GM23338 (cell line): ENCODE measurements around the gene CTDSP2. TPM values are rescaled to one million over a fixed set of nuclear protein-coding genes. Genes with fewer than 3 reads are reported as not detected.

Experiments used
- ATAC-seq: fragments of 200-7000 bp; cut with Tn5 transposase; 3 replicates; pipeline ENCODE4 v1.9.1; 2020
- DNase-seq: peaks from one replicate; pipeline ENCODE4 v3.0.0-alpha.2; 2015; ENCODE audit warnings: low spot score
- H2AFZ ChIP-seq: fragments of 200-600 bp; sonication (generic); 2 replicates; pipeline ENCODE4 v1.8.0; 2016; ENCODE audit warnings: antibody characterized with exemption, mild to moderate bottlenecking, moderate library complexity
- H3F3A ChIP-seq: fragments of 200-600 bp; sonication (generic); replicated peaks from 2 replicates; pipeline ENCODE4 v1.8.0; 2017; ENCODE audit warnings: antibody characterized with exemption, mixed run types, low read depth
- H3K27ac ChIP-seq: fragments of 200-600 bp; sonication (generic); 2 replicates; pipeline ENCODE4 v1.6.1; 2016; ENCODE audit warnings: low read depth
- H3K27me3 ChIP-seq: fragments of 200-600 bp; sonication (generic); 2 replicates; pipeline ENCODE4 v1.8.0; 2016; ENCODE audit warnings: mild to moderate bottlenecking, mixed run types, moderate library complexity; ENCODE audit not compliant: insufficient read depth
- H3K36me3 ChIP-seq: fragments of 200-600 bp; sonication (generic); 2 replicates; pipeline ENCODE4 v1.8.0; 2016; ENCODE audit warnings: mild to moderate bottlenecking; ENCODE audit not compliant: insufficient read depth
- H3K4me1 ChIP-seq: fragments of 200-600 bp; sonication (generic); 2 replicates; pipeline ENCODE4 v1.8.0; 2016; ENCODE audit warnings: mild to moderate bottlenecking, moderate library complexity; ENCODE audit not compliant: insufficient read depth
- H3K4me2 ChIP-seq: fragments of 200-600 bp; sonication (generic); 2 replicates; pipeline ENCODE4 v1.7.1; 2017; ENCODE audit warnings: mixed run types
- H3K4me3 ChIP-seq: fragments of 200-600 bp; sonication (generic); 2 replicates; pipeline ENCODE4 v1.6.1; 2016; ENCODE audit warnings: mixed run types
- H3K79me2 ChIP-seq: fragments of 200-600 bp; sonication (generic); replicated peaks from 2 replicates; pipeline ENCODE4 v1.8.0; 2017; ENCODE audit warnings: mild to moderate bottlenecking; ENCODE audit not compliant: insufficient read depth
- H3K9me2 ChIP-seq: fragments of 200-600 bp; sonication (generic); 2 replicates; pipeline ENCODE4 v1.8.0; 2017; ENCODE audit not compliant: insufficient read depth
- H4K20me1 ChIP-seq: fragments of 200-600 bp; sonication (generic); replicated peaks from 2 replicates; pipeline ENCODE4 v1.8.0; 2017; ENCODE audit warnings: mild to moderate bottlenecking; ENCODE audit not compliant: insufficient read depth
- H3K27ac Mint-ChIP-seq: 2 replicates; pipeline ENCODE4 v1.8.0; 2020; ENCODE audit warnings: inconsistent platforms, mild to moderate bottlenecking, moderate library complexity, mixed read lengths
- H3K27me3 Mint-ChIP-seq: 3 replicates; pipeline ENCODE4 v1.8.0; 2022; ENCODE audit warnings: low read depth, mild to moderate bottlenecking, moderate library complexity, mixed read lengths, inconsistent platforms; ENCODE audit not compliant: insufficient read depth, poor library complexity
- H3K36me3 Mint-ChIP-seq: 3 replicates; pipeline ENCODE4 v1.8.0; 2021; ENCODE audit warnings: low read depth, mild to moderate bottlenecking, inconsistent platforms, moderate library complexity, mixed read lengths
- H3K4me1 Mint-ChIP-seq: 3 replicates; pipeline ENCODE4 v1.8.0; 2020; ENCODE audit warnings: mild to moderate bottlenecking, inconsistent platforms, mixed read lengths
- H3K4me3 Mint-ChIP-seq: 3 replicates; pipeline ENCODE4 v1.8.0; 2021; ENCODE audit warnings: moderate library complexity, mild to moderate bottlenecking, inconsistent platforms, mixed read lengths
- H3K9me3 Mint-ChIP-seq: 3 replicates; pipeline ENCODE4 v1.8.0; 2020; ENCODE audit warnings: moderate library complexity, mild to moderate bottlenecking, inconsistent platforms, mixed read lengths
- CREB1 ChIP-seq: fragments of 250-450 bp; sonication (Bioruptor Pico); IDR thresholded peaks from 2 replicates; pipeline ENCODE4 v1.5.0; 2020; ENCODE audit warnings: low read depth, mild to moderate bottlenecking, moderate library complexity
- EZH2 ChIP-seq: fragments of 200-600 bp; sonication (generic); IDR thresholded peaks from one replicate; pipeline ENCODE4 v1.8.0; 2017; ENCODE audit warnings: antibody characterized with exemption, mild to moderate bottlenecking, low read depth; ENCODE audit not compliant: unreplicated experiment
- EZH2phosphoT487 ChIP-seq: fragments of 200-600 bp; sonication (generic); IDR thresholded peaks from one replicate; pipeline ENCODE4 v1.8.1; 2018; ENCODE audit warnings: antibody characterized with exemption; ENCODE audit not compliant: unreplicated experiment
- JUNB ChIP-seq: IDR thresholded peaks from one replicate; pipeline ENCODE4 v1.6.1; 2016; ENCODE audit warnings: antibody characterized with exemption; ENCODE audit not compliant: unreplicated experiment
- NANOG ChIP-seq: IDR thresholded peaks from 2 replicates; pipeline ENCODE4 v1.6.1; 2016; ENCODE audit warnings: antibody characterized with exemption, borderline replicate concordance
- POLR2AphosphoS5 ChIP-seq: IDR thresholded peaks from 2 replicates; pipeline ENCODE4 v1.6.1; 2016; ENCODE audit warnings: antibody characterized with exemption, low read depth
- STAT1 ChIP-seq: IDR thresholded peaks from one replicate; pipeline ENCODE4 v1.6.1; 2016; ENCODE audit warnings: antibody characterized with exemption; ENCODE audit not compliant: unreplicated experiment
- ZNF114 ChIP-seq: fragments of 250-450 bp; sonication (Bioruptor Pico); IDR thresholded peaks from 2 replicates; pipeline ENCODE4 v1.5.0; 2020; ENCODE audit warnings: mild to moderate bottlenecking, moderate library complexity
- ZNF331 ChIP-seq: fragments of 250-450 bp; sonication (Bioruptor Pico); IDR thresholded peaks from 2 replicates; pipeline ENCODE4 v1.5.0; 2020; ENCODE audit warnings: low read depth, mild to moderate bottlenecking, moderate library complexity
- polyA plus RNA-seq: library from polyadenylated mRNA; unstranded; fragments of >200 nt; fragmentation: Nextera tagmentation; extraction: Ambion mirVana; gene quantifications from 2 replicates; pipeline ENCODE4 v1.2.1, GENCODE V29; 2016
- total RNA-seq: library from RNA; depleted of rRNA; stranded (reverse); fragments of >200 nt; shearing (Covaris generic); gene quantifications from 2 replicates; pipeline ENCODE4 v1.2.3, GENCODE V29; 2014
- TF ChIP-seq, protein P1 (sequence below): fragments of 250-450 bp; sonication (Bioruptor Pico); IDR thresholded peaks from 2 replicates; pipeline ENCODE4 v1.5.0; 2020; ENCODE audit warnings: mild to moderate bottlenecking, moderate library complexity
- TF ChIP-seq, protein P2 (sequence below), 2 experiments: fragments of 200-600 bp in 1 of 2; sonication (generic) in 1 of 2; conservative IDR thresholded peaks; 2 replicates each; pipeline versions ENCODE4 v1.5.1 to v1.6.1; 2016 to 2017; ENCODE audit warnings: antibody characterized with exemption in 2 of 2, low read depth in 2 of 2, mild to moderate bottlenecking in 2 of 2, moderate library complexity in 1 of 2
- TF ChIP-seq, protein P3 (sequence below): IDR thresholded peaks from one replicate; pipeline ENCODE4 v1.6.1; 2018; ENCODE audit warnings: antibody characterized with exemption; ENCODE audit not compliant: unreplicated experiment
- TF ChIP-seq, protein P4 (sequence below): IDR thresholded peaks from 2 replicates; pipeline ENCODE4 v1.6.1; 2016; ENCODE audit warnings: antibody characterized with exemption

CTDSP2 gene
- total and polyA plus RNA-seq, 2 experiments from 2014 or later: 22.8 to 81.9 TPM

DNA sequence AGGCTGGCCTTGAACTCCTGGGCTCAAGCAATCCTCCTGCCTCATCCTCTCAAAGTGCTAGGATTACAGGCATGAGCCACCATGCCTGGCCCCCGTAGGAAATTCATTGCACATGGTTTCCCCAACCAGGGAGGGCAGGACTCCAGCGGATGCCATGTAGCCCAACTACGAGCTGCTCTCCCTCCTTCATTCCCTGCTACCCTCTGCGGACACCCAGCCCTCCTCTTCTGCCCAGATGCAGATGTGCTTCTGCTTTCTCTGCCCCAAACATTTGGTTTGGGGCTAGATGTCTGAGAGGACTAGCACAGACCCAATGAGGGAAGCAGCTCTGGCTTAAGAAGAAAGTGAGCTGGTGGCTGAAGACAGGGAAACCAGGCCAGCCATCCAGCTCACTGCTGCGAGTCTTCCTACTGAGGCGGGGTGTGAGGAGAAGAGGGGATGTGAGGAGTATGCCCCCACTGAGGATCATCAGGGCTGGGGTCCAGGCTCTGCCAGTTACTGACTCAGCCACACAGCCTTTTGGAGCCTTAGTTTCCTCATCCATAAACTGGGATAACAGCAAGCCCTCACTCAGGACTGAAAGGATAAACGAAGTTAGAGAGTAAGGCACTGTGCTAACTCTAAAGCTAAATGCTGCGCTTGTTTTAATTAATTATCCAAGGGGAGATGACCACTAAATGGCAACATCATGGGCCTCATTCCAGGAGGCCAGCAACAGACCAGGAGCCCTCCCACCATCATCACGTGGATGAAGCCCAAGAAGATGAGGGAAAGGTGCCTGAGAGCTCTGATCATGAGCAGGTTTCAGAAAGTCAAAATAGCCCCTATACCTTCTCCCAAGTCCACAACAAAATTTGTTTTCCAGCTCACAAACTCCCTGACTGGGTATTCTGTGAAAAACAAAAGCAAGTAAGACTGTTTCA is 10.9 kb downstream of the CTDSP2 start:
- Mint-ChIP-seq H3K36me3 (no peaks in the 10 kb centered on the region), H3K9me3 (no peaks in the 10 kb centered on the region), H3K4me3 (peak overlapping the region; percentile 29; the same call in 2 of the 3 replicates), H3K27me3 (peaks cover 13% of the 10 kb centered on the region), H3K4me1 (peaks cover 82% of the 10 kb centered on the region), H3K27ac (peak overlapping the region; percentile 95)
- Histone ChIP-seq H3K27me3 (no peaks in the 10 kb centered on the region), H3K9me2 (no peaks in the 10 kb centered on the region), H4K20me1 (peaks cover 27% of the 10 kb centered on the region), H3K27ac (peak overlapping the region; percentile 88; the same call in 1 of the 2 replicates), H3K79me2 (peaks cover 97% of the 10 kb centered on the region), H3K4me2 (peak overlapping the region; percentile 42), H3K4me1 (peaks cover 82% of the 10 kb centered on the region), H3K4me3 (peak overlapping the region; percentile 29; the same call in 1 of the 2 replicates), H3K36me3 (no peaks in the 10 kb centered on the region), H2AFZ (no peak overlapping the region), H3F3A (peaks cover 17% of the 10 kb centered on the region)
- no peak for ATAC-seq
- DNase-seq: no peak
- TF ChIP-seq ZNF114 (CRISPR knock-in tag) (no peak), NANOG (no peak), JUNB (no peak), STAT1 (no peak), EZH2 (no peak), EZH2phosphoT487 (no peak), ZNF331 (CRISPR knock-in tag) (no peak), CREB1 (CRISPR knock-in tag) (no peak), POLR2AphosphoS5 (no peak)
- TF ChIP-seq, protein P1, sequence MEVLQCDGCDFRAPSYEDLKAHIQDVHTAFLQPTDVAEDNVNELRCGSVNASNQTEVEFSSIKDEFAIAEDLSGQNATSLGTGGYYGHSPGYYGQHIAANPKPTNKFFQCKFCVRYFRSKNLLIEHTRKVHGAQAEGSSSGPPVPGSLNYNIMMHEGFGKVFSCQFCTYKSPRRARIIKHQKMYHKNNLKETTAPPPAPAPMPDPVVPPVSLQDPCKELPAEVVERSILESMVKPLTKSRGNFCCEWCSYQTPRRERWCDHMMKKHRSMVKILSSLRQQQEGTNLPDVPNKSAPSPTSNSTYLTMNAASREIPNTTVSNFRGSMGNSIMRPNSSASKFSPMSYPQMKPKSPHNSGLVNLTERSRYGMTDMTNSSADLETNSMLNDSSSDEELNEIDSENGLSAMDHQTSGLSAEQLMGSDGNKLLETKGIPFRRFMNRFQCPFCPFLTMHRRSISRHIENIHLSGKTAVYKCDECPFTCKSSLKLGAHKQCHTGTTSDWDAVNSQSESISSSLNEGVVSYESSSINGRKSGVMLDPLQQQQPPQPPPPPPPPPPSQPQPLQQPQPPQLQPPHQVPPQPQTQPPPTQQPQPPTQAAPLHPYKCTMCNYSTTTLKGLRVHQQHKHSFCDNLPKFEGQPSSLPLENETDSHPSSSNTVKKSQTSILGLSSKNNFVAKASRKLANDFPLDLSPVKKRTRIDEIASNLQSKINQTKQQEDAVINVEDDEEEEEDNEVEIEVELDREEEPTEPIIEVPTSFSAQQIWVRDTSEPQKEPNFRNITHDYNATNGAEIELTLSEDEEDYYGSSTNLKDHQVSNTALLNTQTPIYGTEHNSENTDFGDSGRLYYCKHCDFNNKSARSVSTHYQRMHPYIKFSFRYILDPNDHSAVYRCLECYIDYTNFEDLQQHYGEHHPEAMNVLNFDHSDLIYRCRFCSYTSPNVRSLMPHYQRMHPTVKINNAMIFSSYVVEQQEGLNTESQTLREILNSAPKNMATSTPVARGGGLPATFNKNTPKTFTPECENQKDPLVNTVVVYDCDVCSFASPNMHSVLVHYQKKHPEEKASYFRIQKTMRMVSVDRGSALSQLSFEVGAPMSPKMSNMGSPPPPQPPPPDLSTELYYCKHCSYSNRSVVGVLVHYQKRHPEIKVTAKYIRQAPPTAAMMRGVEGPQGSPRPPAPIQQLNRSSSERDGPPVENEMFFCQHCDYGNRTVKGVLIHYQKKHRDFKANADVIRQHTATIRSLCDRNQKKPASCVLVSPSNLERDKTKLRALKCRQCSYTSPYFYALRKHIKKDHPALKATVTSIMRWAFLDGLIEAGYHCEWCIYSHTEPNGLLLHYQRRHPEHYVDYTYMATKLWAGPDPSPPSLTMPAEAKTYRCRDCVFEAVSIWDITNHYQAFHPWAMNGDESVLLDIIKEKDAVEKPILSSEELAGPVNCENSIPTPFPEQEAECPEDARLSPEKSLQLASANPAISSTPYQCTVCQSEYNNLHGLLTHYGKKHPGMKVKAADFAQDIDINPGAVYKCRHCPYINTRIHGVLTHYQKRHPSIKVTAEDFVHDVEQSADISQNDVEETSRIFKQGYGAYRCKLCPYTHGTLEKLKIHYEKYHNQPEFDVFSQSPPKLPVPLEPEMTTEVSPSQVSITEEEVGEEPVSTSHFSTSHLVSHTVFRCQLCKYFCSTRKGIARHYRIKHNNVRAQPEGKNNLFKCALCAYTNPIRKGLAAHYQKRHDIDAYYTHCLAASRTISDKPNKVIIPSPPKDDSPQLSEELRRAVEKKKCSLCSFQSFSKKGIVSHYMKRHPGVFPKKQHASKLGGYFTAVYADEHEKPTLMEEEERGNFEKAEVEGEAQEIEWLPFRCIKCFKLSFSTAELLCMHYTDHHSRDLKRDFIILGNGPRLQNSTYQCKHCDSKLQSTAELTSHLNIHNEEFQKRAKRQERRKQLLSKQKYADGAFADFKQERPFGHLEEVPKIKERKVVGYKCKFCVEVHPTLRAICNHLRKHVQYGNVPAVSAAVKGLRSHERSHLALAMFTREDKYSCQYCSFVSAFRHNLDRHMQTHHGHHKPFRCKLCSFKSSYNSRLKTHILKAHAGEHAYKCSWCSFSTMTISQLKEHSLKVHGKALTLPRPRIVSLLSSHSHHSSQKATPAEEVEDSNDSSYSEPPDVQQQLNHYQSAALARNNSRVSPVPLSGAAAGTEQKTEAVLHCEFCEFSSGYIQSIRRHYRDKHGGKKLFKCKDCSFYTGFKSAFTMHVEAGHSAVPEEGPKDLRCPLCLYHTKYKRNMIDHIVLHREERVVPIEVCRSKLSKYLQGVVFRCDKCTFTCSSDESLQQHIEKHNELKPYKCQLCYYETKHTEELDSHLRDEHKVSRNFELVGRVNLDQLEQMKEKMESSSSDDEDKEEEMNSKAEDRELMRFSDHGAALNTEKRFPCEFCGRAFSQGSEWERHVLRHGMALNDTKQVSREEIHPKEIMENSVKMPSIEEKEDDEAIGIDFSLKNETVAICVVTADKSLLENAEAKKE: no peak
- TF ChIP-seq, protein P2, sequence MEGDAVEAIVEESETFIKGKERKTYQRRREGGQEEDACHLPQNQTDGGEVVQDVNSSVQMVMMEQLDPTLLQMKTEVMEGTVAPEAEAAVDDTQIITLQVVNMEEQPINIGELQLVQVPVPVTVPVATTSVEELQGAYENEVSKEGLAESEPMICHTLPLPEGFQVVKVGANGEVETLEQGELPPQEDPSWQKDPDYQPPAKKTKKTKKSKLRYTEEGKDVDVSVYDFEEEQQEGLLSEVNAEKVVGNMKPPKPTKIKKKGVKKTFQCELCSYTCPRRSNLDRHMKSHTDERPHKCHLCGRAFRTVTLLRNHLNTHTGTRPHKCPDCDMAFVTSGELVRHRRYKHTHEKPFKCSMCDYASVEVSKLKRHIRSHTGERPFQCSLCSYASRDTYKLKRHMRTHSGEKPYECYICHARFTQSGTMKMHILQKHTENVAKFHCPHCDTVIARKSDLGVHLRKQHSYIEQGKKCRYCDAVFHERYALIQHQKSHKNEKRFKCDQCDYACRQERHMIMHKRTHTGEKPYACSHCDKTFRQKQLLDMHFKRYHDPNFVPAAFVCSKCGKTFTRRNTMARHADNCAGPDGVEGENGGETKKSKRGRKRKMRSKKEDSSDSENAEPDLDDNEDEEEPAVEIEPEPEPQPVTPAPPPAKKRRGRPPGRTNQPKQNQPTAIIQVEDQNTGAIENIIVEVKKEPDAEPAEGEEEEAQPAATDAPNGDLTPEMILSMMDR (conservative IDR thresholded peaks at IDR 0.05; ENCODE audit: low read depth in 2 of 2): no peak
- TF ChIP-seq, protein P3, sequence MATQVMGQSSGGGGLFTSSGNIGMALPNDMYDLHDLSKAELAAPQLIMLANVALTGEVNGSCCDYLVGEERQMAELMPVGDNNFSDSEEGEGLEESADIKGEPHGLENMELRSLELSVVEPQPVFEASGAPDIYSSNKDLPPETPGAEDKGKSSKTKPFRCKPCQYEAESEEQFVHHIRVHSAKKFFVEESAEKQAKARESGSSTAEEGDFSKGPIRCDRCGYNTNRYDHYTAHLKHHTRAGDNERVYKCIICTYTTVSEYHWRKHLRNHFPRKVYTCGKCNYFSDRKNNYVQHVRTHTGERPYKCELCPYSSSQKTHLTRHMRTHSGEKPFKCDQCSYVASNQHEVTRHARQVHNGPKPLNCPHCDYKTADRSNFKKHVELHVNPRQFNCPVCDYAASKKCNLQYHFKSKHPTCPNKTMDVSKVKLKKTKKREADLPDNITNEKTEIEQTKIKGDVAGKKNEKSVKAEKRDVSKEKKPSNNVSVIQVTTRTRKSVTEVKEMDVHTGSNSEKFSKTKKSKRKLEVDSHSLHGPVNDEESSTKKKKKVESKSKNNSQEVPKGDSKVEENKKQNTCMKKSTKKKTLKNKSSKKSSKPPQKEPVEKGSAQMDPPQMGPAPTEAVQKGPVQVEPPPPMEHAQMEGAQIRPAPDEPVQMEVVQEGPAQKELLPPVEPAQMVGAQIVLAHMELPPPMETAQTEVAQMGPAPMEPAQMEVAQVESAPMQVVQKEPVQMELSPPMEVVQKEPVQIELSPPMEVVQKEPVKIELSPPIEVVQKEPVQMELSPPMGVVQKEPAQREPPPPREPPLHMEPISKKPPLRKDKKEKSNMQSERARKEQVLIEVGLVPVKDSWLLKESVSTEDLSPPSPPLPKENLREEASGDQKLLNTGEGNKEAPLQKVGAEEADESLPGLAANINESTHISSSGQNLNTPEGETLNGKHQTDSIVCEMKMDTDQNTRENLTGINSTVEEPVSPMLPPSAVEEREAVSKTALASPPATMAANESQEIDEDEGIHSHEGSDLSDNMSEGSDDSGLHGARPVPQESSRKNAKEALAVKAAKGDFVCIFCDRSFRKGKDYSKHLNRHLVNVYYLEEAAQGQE: no peak
- TF ChIP-seq, protein P4, sequence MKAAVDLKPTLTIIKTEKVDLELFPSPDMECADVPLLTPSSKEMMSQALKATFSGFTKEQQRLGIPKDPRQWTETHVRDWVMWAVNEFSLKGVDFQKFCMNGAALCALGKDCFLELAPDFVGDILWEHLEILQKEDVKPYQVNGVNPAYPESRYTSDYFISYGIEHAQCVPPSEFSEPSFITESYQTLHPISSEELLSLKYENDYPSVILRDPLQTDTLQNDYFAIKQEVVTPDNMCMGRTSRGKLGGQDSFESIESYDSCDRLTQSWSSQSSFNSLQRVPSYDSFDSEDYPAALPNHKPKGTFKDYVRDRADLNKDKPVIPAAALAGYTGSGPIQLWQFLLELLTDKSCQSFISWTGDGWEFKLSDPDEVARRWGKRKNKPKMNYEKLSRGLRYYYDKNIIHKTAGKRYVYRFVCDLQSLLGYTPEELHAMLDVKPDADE: no peak
